ENCODE data around the gene CCDC57.

The CCDC57 gene

GRCh38 chr17:82116246-82116645 is 96.4 kb downstream of the CCDC57 start:
- Histone ChIP-seq H3K36me3 (replicated peaks) (peaks cover 3% of the 10 kb centered on the region), H3K4me3 (ENCODE audit: low read depth, low read length) (no peak overlapping the region), H3K27ac (no peak overlapping the region), H3K27me3 (replicated peaks) (no peaks in the 10 kb centered on the region)
- DNase-seq = no peak
- TF ChIP-seq, protein P1, sequence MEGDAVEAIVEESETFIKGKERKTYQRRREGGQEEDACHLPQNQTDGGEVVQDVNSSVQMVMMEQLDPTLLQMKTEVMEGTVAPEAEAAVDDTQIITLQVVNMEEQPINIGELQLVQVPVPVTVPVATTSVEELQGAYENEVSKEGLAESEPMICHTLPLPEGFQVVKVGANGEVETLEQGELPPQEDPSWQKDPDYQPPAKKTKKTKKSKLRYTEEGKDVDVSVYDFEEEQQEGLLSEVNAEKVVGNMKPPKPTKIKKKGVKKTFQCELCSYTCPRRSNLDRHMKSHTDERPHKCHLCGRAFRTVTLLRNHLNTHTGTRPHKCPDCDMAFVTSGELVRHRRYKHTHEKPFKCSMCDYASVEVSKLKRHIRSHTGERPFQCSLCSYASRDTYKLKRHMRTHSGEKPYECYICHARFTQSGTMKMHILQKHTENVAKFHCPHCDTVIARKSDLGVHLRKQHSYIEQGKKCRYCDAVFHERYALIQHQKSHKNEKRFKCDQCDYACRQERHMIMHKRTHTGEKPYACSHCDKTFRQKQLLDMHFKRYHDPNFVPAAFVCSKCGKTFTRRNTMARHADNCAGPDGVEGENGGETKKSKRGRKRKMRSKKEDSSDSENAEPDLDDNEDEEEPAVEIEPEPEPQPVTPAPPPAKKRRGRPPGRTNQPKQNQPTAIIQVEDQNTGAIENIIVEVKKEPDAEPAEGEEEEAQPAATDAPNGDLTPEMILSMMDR (IDR thresholded peaks at IDR 0.05; ENCODE audit: low read depth, low read length, missing control alignments) = no peak
- in situ Hi-C loops (cut with HindIII; ENCODE audit: low pct_ligation_motif_present, low sequenced_read_pairs) = no loop called here

DNA sequence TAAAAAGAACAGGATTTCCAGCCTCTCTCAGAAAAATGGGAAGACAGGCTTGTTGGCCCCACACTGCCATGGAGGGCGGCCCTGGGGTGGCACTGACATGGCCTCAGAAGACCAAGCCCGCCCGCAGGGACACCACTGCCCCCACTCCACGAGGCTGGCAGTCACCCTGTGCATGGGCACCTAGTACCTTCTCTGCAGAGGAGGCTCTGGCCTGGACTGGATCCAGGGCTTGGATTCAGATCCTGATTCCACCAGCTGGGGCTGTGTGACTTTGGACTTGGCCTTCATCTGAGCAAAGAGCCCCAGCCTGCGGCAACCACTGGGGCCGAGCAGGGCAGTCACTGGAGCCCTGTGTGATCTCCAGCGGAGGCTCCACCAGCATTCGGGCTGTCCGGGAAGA is 97.8 kb downstream of the CCDC57 start:
- TF ChIP-seq, protein P1 (IDR thresholded peaks at IDR 0.05; ENCODE audit: low read depth, low read length, missing control alignments) = no peak
- Histone ChIP-seq H3K36me3 (replicated peaks) (peaks cover 3% of the 10 kb centered on the region), H3K4me3 (ENCODE audit: low read depth, low read length) (no peak overlapping the region), H3K27ac (no peak overlapping the region), H3K27me3 (replicated peaks) (no peaks in the 10 kb centered on the region)
- DNase-seq = no peak
- in situ Hi-C loops (cut with HindIII; ENCODE audit: low pct_ligation_motif_present, low sequenced_read_pairs) = no loop called here

DNA sequence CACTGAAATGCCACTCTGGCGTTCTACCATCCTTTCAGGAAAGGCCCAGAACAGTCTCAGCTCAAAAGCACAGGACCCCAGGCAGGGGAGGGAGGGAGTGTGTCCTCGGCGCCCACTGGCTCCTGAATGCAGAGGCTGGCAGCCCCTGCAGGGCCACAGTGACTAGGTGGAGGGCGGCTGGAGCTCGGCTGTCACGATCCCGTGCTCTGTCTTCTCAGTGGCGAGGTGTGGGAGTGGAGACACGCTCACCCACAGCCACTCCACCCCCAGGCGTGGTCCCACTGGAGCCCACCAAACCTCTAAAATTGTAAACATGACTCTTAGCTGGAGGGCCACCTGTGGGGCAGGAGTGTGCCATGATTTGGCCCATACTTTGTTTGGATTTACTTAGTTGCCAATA is 98.2 kb downstream of the CCDC57 start:
- no peak for DNase-seq
- peaks cover 3% of the 10 kb centered on the region for H3K36me3 ChIP-seq (replicated peaks)
- no peaks in the 10 kb centered on the region for H3K27me3 ChIP-seq (replicated peaks)
- no peak overlapping the region for H3K27ac ChIP-seq
- in situ Hi-C loops (cut with HindIII; ENCODE audit: low pct_ligation_motif_present, low sequenced_read_pairs) = no loop called here
- no peak overlapping the region for H3K4me3 ChIP-seq (ENCODE audit: low read depth, low read length)
- TF ChIP-seq, protein P1 (IDR thresholded peaks at IDR 0.05; ENCODE audit: low read depth, low read length, missing control alignments) = no peak

GRCh38 chr17:82113941-82114340 is 98.7 kb downstream of the CCDC57 start:
- no peak overlapping the region for H3K4me3 ChIP-seq (ENCODE audit: low read depth, low read length)
- H3K27ac ChIP-seq = no peak overlapping the region
- TF ChIP-seq, protein P1 (IDR thresholded peaks at IDR 0.05; ENCODE audit: low read depth, low read length, missing control alignments) = no peak
- H3K36me3 ChIP-seq (replicated peaks) = peaks cover 3% of the 10 kb centered on the region
- in situ Hi-C loops (cut with HindIII; ENCODE audit: low pct_ligation_motif_present, low sequenced_read_pairs) = no loop called here
- DNase-seq = no peak
- H3K27me3 ChIP-seq (replicated peaks) = no peaks in the 10 kb centered on the region

- in situ Hi-C loops (cut with HindIII; ENCODE audit: low pct_ligation_motif_present, low sequenced_read_pairs) = no loop called here
- H3K27ac ChIP-seq = no peak overlapping the region
- TF ChIP-seq, protein P1 (IDR thresholded peaks at IDR 0.05; ENCODE audit: low read depth, low read length, missing control alignments) = no peak
- H3K4me3 ChIP-seq (ENCODE audit: low read depth, low read length) = no peak overlapping the region
- H3K27me3 ChIP-seq (replicated peaks) = no peaks in the 10 kb centered on the region
- DNase-seq = no peak
- H3K36me3 ChIP-seq (replicated peaks) = peaks cover 3% of the 10 kb centered on the region
Measured at GRCh38 chr17:82113422-82113821, 99.2 kb downstream of the CCDC57 start.

GRCh38 chr17:82112914-82113311 is 99.7 kb downstream of the CCDC57 start:
- DNase-seq = no peak
- Histone ChIP-seq H3K27ac (no peak overlapping the region), H3K27me3 (replicated peaks) (no peaks in the 10 kb centered on the region), H3K4me3 (ENCODE audit: low read depth, low read length) (no peak overlapping the region), H3K36me3 (replicated peaks) (peaks cover 3% of the 10 kb centered on the region)
- in situ Hi-C loops (cut with HindIII; ENCODE audit: low pct_ligation_motif_present, low sequenced_read_pairs) = no loop called here
- TF ChIP-seq, protein P1 (IDR thresholded peaks at IDR 0.05; ENCODE audit: low read depth, low read length, missing control alignments) = no peak
